PC-9 (cell line): ENCODE results near the gene PRELP.

ENCODE experiments used
- EZH2 ChIP-seq: fragments of 200-600 bp; sonication (generic); IDR thresholded peaks from 2 replicates; pipeline ENCODE4 v1.8.0; 2017; ENCODE audit warnings: antibody characterized with exemption, low read depth
- TF ChIP-seq, protein P1 (sequence below): fragments of 200-600 bp; sonication (generic); conservative IDR thresholded peaks from 2 replicates; pipeline ENCODE4 v1.6.1; 2017; ENCODE audit warnings: mixed run types, antibody characterized with exemption, mild to moderate bottlenecking, moderate library complexity

DNA sequence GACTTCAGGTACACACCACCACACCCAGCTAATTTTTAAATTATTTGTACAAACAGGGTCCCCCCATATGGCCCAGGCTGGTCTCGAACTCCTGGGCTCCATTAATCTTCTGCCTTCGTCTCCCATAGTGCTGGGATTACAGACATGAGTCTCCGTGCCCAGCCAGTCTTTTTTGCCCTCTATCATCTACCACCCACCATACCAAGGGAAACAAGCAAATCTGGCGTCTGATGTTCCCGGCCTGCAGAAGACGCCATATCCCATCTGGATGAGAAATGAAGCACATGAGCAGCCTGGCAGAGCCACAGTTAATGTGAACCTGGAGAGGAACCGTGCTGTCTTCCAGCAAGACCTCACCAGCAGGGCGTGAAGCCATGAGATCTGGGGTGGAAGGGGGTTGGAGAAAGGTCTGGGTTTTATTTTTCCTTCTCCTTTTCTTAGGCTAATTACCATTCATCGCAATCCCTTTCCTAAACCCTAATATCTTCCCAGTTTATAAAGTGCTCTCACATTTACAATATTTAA, 1.8 kb upstream of the PRELP start:
- TF ChIP-seq, protein P1, sequence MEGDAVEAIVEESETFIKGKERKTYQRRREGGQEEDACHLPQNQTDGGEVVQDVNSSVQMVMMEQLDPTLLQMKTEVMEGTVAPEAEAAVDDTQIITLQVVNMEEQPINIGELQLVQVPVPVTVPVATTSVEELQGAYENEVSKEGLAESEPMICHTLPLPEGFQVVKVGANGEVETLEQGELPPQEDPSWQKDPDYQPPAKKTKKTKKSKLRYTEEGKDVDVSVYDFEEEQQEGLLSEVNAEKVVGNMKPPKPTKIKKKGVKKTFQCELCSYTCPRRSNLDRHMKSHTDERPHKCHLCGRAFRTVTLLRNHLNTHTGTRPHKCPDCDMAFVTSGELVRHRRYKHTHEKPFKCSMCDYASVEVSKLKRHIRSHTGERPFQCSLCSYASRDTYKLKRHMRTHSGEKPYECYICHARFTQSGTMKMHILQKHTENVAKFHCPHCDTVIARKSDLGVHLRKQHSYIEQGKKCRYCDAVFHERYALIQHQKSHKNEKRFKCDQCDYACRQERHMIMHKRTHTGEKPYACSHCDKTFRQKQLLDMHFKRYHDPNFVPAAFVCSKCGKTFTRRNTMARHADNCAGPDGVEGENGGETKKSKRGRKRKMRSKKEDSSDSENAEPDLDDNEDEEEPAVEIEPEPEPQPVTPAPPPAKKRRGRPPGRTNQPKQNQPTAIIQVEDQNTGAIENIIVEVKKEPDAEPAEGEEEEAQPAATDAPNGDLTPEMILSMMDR = no peak
- no peak for TF ChIP-seq EZH2
